ENCODE data around the gene MYO18A. TPM values are rescaled to one million over a fixed set of nuclear protein-coding genes. Genes with fewer than 3 reads are reported as not detected.

The MYO18A gene
- polyA plus RNA-seq, 1 donor (not counting 4 experiments of a cell fraction or from before 2014, with no cell fraction given): 20.0 TPM

- TF ChIP-seq EZH2 (IDR thresholded peaks at IDR 0.05; ENCODE audit: low read length) (no peak), CTCF (optimal IDR thresholded peaks at IDR 0.05 in 1 of 3, IDR thresholded peaks at IDR 0.05 in 1 of 3, conservative IDR thresholded peaks at IDR 0.05 in 1 of 3; ENCODE audit: extremely low read depth in 1 of 3, insufficient read depth in 2 of 3, low read length in 3 of 3) (no peak)
- DNase-seq (ENCODE audit: low read depth, low spot score): no peak
- no peaks in the 10 kb centered on the region for H3K9me3 ChIP-seq (ENCODE audit: control insufficient read depth, low read depth, low read length)
- FAIRE-seq: no peak
- H3K79me2 ChIP-seq (ENCODE audit: control insufficient read depth, insufficient read depth, low read length): no peaks in the 10 kb centered on the region
- H3K9me1 ChIP-seq (ENCODE audit: control insufficient read depth, extremely low read depth, insufficient read depth, low read length): no peaks in the 10 kb centered on the region
- H3K4me1 ChIP-seq (ENCODE audit: control insufficient read depth, extremely low read depth, insufficient read depth, low read length): peaks cover 2% of the 10 kb centered on the region
- H3K4me3 ChIP-seq (ENCODE audit: control insufficient read depth in 2 of 3, extremely low read depth in 1 of 3, insufficient read depth in 2 of 3, low read depth in 1 of 3, low read length in 3 of 3): no peak overlapping the region
- dilution Hi-C loops (cut with MboI; ENCODE audit: extremely low pct_ligation_motif_present, low sequenced_read_pairs): no loop called here
- H4K20me1 ChIP-seq (ENCODE audit: control insufficient read depth, extremely low read depth, insufficient read depth, low read length): no peaks in the 10 kb centered on the region
- peaks cover 57 to 64% of the 10 kb centered on the region in 2 experiments for H3K36me3 ChIP-seq (ENCODE audit: control insufficient read depth in 2 of 2, extremely low read depth in 1 of 2, insufficient read depth in 2 of 2, low read length in 2 of 2)
- H2AFZ ChIP-seq (ENCODE audit: control insufficient read depth, low read length): no peak overlapping the region
- no peaks in the 10 kb centered on the region for H3K27me3 ChIP-seq (ENCODE audit: control insufficient read depth, extremely low read depth, insufficient read depth, low read length)
- H3K27ac ChIP-seq (ENCODE audit: control insufficient read depth, insufficient read depth, low read length): no peak overlapping the region
- no peak overlapping the region for H3K9ac ChIP-seq (ENCODE audit: control insufficient read depth, extremely low read depth, insufficient read depth, low read length)
- H3K4me2 ChIP-seq (ENCODE audit: control insufficient read depth, extremely low read depth, insufficient read depth, low read depth, low read length): no peak overlapping the region
These were observed 93.4 kb downstream of the MYO18A start for GRCh38 chr17:29086628-29087332.

GRCh38 chr17:29085223-29085622 is 95.0 kb downstream of the MYO18A start:
- DNase-seq (ENCODE audit: low read depth, low spot score) (no peak), FAIRE-seq (no peak)
- Histone ChIP-seq H3K9ac (ENCODE audit: control insufficient read depth, extremely low read depth, insufficient read depth, low read length) (no peak overlapping the region), H3K4me1 (ENCODE audit: control insufficient read depth, extremely low read depth, insufficient read depth, low read length) (no peaks in the 10 kb centered on the region), H3K9me3 (ENCODE audit: control insufficient read depth, low read depth, low read length) (no peaks in the 10 kb centered on the region), H2AFZ (ENCODE audit: control insufficient read depth, low read length) (no peak overlapping the region), H3K27me3 (ENCODE audit: control insufficient read depth, extremely low read depth, insufficient read depth, low read length) (no peaks in the 10 kb centered on the region), H3K4me2 (ENCODE audit: control insufficient read depth, extremely low read depth, insufficient read depth, low read depth, low read length) (no peak overlapping the region), H3K4me3 (ENCODE audit: control insufficient read depth in 2 of 3, extremely low read depth in 1 of 3, insufficient read depth in 2 of 3, low read depth in 1 of 3, low read length in 3 of 3) (no peak overlapping the region), H4K20me1 (ENCODE audit: control insufficient read depth, extremely low read depth, insufficient read depth, low read length) (no peaks in the 10 kb centered on the region), H3K36me3 (ENCODE audit: control insufficient read depth in 2 of 2, extremely low read depth in 1 of 2, insufficient read depth in 2 of 2, low read length in 2 of 2) (peaks cover 49 to 56% of the 10 kb centered on the region in 2 experiments), H3K79me2 (ENCODE audit: control insufficient read depth, insufficient read depth, low read length) (no peaks in the 10 kb centered on the region), H3K27ac (ENCODE audit: control insufficient read depth, insufficient read depth, low read length) (no peak overlapping the region), H3K9me1 (ENCODE audit: control insufficient read depth, extremely low read depth, insufficient read depth, low read length) (no peaks in the 10 kb centered on the region)
- dilution Hi-C loops (cut with MboI; ENCODE audit: extremely low pct_ligation_motif_present, low sequenced_read_pairs): no loop called here
- TF ChIP-seq EZH2 (IDR thresholded peaks at IDR 0.05; ENCODE audit: low read length): no peak
- no peak for TF ChIP-seq CTCF (optimal IDR thresholded peaks at IDR 0.05 in 1 of 3, IDR thresholded peaks at IDR 0.05 in 1 of 3, conservative IDR thresholded peaks at IDR 0.05 in 1 of 3; ENCODE audit: extremely low read depth in 1 of 3, insufficient read depth in 2 of 3, low read length in 3 of 3)

Measured in keratinocyte (primary cell).